Stimulated activated CD8-positive, alpha-beta memory T cell treated with anti-CD3 and anti-CD28 coated beads, Interleukin-12 subunit alpha, Interleukin-12 subunit beta, amount 100 ng/mL, for 1 hour (primary cell): ENCODE measurements around the gene PCDHA3.
"Not testable (repeated sequence)": the region's sequence is repeated elsewhere in the genome, so short reads cannot be mapped to it uniquely, and the experiment has no call there.

Source experiments
- DNase-seq: peaks from one replicate; pipeline ENCODE4 v3.0.0-alpha.2; 2020; ENCODE audit warnings: low read depth

The PCDHA3 gene

DNA sequence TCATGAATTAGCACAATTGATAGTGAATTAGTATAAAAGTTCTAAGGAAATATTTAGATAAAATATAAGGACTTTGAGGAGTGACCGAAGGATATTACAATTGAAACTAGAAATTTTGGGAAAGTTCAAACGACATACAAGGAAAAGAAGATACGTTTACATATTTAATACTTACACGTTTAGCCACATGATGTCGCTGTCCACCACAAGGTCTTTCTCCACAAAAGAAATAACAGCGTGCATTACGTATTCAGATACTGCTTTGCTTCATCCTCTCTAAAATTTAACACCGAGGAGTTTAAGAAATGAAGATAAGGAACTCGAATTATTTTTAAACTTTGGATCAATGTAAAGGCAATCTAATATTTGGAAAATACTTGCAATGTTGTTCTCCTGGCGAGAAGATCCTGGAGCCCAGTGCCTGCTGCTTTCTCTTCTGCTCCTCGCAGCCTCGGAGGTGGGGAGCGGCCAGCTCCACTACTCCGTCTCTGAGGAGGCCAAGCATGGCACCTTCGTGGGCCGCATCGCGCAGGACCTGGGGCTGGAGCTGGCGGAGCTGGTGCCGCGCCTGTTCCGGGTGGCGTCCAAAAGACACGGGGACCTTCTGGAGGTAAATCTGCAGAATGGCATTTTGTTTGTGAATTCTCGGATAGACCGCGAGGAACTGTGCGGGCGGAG is at the start of gene PCDHA3:
Gene PCDHA3, plus strand, starts transcription at position 242 of the 678 bp plus-strand sequence.
- DNase-seq, result no peak

DNA sequence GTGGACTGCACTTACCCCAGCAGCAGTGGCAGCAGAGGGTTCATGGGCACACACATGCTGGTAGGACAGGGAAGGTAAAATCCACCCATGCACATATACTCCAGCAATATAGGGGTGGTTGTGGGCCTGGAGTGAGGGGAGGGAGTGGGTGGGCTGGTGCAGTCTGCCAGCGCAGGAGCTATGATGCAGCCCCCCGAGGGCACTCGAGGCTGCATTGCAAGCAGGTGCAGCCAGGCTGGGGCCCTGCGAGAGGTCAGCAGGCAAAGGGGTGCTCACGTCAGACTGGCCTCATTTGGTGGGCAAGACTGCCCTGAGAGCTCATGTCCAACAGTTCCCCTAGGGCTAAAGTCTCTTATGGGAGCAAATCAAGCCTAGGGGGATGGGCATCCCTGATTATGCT is 47.3 kb upstream of the PCDHA3 start:
- no peak for DNase-seq

DNA sequence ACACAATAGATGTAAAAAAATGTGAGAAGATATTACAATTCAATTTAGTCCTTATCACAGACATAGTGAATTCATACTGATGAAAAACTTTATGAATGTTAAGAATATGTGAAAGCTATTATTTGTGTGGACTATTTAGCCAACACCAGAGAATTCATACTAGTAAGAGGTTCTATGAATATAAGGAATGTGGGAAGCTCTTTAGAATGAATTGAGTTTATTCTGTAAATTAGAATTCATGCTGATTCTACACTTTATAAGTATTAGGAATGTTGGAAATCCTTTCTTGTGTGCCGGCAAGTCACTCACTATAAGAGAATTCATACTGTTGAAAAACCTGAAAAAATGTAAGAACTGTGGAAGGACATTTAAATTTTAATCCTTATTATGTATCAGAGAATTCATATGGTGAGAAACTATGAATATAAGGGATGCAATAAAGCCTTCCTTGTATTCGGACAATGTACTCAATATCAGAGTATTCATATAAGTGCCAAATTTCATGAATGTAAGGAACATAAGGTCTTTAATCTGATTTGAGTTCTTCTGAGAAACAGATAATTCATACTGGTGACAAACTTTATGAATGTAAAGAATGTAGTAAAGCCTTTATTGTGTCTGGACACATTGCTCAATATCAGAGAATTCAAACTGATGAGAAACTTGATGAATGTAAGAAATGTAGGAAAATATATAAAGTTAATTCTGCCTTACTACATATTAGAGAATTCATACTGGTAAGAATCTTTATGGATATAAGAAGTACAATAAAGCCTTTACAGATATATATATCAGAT is 36.5 kb upstream of the PCDHA3 start:
- DNase-seq, result no peak

DNA sequence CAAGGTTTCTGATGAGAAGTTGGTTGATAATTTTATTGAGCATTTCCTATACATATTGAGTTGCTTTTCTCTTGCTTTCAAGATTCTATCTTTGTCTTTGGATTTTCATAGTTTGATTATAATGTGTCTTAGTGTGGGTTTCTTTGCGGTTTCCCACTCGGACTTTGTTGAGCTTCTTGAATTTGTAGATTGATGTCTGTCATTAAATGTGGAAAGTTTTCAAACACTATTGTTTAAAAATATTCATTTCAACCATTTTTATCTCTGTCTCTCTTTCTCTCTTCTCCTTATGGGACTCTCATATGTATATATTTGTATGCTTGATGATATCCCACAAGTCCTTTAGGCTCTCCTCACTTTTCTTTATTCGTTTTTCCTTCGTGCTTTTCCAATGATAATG is 33.4 kb upstream of the PCDHA3 start:
- DNase-seq, result no peak

DNA sequence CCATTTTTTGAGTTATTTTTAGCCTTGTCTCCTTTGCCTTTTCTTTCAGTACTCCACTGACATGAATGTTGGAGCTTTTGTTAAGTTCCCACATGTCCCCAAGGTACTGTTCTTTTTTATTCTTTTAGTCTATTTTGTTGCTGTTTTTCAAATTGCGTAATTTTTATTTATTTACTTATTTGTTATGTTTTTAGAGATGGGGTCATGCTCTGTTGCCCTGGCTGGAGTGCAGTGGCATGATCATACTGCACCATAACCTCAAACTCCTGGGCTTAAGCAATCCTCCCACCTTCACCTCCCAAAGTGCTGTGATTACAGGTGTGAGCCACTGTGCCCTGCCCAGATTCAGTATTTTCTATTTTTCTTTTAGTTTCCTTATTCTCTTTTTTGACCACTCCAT is 20.3 kb upstream of the PCDHA3 start:
- no peak for DNase-seq

DNA sequence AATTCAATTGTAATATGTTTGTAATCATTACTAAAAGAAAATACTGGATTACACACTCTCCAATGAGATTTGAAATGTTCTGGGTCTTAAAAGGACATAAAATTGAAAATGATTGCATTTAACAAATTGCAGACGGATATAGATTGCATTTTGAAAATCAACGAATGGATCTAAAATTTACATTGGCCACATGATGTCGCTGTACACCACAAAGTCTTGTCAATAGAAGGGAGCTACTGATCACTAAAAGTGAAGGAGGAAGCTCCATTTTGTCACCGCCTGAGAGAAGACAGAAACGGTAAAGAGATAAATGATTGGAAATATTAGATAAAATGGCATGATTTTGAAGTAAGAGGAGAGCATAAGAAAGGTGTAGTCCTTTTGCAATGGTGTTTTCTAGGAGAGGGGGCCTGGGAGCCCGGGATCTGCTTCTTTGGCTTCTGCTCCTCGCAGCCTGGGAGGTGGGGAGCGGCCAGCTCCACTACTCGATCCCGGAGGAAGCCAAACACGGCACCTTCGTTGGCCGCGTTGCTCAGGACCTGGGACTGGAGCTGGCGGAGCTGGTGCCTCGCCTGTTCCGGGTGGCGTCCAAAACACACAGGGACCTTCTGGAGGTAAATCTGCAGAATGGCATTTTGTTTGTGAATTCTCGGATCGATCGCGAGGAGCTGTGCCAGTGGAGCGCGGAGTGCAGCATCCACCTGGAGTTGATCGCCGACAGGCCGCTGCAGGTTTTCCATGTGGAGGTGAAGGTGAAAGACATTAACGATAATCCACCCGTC is 14.8 kb upstream of the PCDHA3 start, which contains the start of gene PCDHA1:
Gene PCDHA1, plus strand, starts transcription at position 236 of the 782 bp plus-strand sequence.
- no peak for DNase-seq

DNA sequence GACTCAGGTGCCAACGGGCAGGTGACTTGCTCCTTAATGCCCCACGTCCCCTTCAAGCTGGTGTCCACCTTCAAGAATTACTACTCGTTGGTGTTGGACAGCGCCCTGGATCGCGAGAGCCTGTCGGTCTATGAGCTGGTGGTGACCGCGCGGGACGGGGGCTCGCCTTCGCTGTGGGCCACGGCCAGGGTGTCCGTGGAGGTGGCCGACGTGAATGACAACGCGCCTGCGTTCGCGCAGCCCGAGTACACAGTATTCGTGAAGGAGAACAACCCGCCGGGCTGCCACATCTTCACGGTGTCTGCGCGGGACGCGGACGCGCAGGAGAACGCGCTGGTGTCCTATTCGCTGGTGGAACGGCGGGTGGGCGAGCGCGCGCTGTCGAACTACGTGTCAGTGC is 13.4 kb upstream of the PCDHA3 start:
- DNase-seq, result not testable (repeated sequence)

DNA sequence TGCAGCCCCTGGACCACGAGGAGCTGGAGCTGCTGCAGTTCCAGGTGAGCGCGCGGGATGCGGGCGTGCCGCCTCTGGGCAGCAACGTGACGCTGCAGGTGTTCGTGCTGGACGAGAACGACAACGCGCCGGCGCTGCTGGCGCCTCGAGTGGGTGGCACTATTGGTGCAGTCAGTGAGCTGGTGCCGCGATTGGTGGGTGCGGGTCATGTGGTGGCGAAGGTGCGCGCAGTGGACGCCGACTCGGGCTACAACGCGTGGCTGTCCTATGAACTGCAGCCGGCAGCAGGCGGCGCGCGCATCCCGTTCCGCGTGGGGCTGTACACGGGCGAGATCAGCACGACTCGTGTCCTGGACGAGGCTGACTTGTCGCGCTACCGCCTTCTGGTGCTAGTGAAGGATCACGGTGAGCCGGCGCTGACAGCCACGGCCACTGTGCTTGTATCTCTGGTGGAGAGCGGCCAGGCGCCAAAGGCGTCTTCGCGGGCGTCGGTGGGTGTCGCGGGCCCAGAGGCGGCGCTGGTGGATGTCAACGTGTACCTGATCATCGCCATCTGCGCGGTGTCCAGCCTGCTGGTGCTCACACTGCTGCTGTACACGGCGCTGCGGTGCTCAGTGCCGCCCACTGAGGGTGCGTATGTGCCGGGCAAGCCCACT is 12.9 kb upstream of the PCDHA3 start:
- not testable (repeated sequence) for DNase-seq

DNA sequence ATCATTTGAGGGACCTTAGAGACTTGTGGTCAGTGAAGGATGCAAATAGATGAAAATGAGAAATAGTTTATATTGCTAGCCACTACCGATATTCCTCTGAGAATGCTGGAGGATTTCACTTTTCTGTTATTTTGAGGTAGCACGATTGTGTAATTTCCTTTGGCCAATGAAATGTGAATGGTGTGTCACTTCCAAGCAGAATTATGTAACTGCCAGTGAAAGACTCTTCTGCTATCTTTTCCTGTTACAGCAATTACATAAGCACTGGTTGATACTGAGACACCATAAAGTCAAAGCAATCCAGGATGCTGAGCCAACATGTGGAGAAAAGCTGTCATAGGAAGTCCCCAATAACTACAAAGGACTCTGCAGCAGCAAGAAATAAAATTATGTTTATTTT is 9.8 kb upstream of the PCDHA3 start:
- DNase-seq, result no peak

DNA sequence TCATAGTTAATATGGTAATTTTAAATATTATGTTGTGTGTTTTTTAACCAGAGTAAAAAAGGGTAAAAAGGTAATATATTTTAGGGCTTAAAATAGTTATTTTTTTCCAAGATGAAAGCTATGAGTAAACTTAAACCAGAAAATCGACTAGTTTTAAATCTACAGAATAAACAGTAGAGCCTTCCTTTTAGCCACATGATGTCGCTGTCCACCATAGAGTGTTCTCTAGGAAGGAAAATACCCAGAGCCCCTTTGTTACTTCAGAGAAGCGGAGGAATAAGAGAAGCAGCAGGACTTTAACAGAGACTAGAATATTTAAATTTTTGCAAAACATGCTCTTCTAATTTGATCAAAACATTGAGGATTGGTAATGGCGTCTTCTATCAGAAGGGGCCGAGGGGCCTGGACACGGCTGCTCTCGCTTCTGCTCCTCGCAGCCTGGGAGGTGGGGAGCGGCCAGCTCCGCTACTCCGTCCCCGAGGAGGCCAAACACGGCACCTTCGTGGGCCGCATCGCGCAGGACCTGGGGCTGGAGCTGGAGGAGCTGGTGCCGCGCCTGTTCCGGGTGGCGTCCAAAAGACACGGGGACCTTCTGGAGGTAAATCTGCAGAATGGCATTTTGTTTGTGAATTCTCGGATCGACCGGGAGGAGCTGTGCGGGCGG is 6.1 kb upstream of the PCDHA3 start, which contains the start of gene PCDHA2:
Gene PCDHA2, plus strand, starts transcription at position 258 of the 664 bp plus-strand sequence.
- no peak for DNase-seq

DNA sequence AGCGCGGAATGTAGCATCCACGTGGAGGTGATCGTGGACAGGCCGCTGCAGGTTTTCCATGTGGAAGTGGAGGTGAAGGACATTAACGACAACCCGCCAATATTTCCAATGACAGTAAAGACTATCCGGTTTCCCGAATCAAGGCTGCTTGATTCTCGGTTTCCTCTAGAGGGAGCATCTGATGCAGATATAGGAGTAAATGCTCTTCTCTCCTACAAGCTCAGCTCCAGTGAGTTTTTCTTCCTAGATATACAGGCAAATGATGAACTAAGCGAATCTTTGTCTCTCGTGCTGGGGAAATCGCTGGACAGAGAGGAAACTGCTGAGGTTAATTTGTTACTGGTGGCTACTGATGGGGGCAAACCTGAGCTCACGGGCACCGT is 5.6 kb upstream of the PCDHA3 start:
- DNase-seq, result no peak

DNA sequence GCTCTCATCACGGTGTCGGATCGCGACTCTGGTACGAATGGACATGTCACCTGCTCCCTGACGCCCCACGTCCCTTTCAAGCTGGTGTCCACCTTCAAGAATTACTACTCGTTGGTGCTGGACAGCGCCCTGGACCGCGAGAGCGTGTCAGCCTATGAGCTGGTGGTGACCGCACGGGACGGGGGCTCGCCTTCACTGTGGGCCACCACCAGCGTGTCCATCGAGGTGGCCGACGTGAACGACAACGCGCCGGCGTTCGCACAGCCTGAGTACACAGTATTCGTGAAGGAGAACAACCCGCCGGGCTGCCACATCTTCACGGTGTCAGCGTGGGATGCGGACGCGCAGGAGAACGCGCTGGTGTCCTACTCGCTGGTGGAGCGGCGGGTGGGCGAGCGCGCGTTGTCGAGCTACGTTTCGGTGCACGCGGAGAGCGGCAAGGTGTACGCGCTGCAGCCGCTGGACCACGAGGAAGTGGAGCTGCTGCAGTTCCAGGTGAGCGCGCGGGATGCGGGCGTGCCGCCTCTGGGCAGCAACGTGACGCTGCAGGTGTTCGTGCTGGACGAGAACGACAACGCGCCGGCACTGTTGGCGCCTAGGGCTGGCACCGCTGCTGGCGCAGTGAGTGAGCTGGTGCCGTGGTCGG is 4.7 kb upstream of the PCDHA3 start:
- not testable (repeated sequence) for DNase-seq

DNA sequence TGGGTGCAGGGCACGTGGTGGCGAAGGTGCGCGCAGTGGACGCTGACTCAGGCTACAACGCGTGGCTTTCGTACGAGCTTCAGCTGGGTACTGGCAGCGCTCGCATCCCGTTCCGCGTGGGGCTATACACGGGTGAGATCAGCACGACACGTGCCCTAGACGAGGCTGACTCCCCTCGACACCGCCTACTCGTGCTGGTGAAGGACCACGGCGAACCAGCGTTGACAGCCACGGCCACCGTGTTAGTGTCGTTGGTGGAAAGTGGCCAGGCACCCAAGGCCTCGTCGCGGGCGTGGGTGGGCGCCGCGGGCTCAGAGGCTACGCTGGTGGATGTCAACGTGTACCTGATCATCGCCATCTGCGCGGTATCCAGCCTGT is 4.2 kb upstream of the PCDHA3 start:
- DNase-seq, result no peak

DNA sequence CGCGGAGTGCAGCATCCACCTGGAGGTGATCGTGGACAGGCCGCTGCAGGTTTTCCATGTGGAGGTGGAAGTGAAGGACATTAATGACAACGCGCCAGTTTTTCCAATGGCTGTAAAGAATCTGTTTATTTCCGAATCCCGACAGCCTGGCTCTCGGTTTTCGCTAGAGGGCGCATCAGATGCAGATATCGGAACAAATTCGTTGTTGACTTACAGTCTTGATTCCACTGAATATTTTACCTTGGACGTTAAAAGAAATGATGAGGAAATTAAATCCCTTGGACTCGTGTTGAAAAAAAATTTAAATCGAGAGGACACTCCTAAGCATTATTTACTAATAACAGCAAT is 611 bp downstream of the PCDHA3 start:
- no peak for DNase-seq

DNA sequence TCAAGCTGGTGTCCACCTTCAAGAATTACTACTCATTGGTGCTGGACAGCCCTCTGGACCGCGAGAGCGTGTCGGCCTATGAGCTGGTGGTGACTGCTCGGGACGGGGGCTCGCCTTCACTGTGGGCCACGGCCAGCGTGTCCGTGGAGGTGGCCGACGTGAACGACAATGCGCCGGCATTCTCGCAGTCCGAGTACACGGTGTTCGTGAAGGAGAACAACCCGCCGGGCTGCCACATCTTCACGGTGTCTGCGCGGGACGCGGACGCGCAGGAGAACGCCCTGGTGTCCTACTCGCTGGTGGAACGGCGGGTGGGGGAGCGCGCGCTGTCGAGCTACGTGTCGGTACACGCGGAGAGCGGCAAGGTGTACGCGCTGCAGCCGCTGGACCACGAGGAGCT is 1.5 kb downstream of the PCDHA3 start:
- not testable (repeated sequence) for DNase-seq

DNA sequence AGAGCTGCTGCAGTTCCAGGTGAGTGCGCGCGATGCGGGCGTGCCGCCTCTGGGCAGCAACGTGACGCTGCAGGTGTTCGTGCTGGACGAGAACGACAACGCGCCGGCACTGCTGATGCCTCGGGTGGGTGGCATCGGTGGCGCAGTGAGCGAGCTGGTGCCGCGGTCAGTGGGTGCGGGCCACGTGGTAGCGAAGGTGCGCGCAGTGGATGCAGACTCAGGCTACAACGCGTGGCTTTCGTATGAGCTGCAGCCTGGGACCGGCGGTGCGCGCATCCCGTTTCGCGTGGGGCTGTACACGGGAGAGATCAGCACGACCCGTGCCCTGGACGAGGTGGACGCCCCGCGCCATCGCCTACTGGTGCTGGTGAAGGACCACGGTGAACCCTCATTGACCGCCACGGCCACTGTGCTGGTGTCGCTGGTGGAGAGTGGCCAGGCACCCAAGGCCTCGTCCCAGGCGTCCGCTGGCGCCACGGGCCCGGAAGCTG is 2.0 kb downstream of the PCDHA3 start:
- no peak for DNase-seq

DNA sequence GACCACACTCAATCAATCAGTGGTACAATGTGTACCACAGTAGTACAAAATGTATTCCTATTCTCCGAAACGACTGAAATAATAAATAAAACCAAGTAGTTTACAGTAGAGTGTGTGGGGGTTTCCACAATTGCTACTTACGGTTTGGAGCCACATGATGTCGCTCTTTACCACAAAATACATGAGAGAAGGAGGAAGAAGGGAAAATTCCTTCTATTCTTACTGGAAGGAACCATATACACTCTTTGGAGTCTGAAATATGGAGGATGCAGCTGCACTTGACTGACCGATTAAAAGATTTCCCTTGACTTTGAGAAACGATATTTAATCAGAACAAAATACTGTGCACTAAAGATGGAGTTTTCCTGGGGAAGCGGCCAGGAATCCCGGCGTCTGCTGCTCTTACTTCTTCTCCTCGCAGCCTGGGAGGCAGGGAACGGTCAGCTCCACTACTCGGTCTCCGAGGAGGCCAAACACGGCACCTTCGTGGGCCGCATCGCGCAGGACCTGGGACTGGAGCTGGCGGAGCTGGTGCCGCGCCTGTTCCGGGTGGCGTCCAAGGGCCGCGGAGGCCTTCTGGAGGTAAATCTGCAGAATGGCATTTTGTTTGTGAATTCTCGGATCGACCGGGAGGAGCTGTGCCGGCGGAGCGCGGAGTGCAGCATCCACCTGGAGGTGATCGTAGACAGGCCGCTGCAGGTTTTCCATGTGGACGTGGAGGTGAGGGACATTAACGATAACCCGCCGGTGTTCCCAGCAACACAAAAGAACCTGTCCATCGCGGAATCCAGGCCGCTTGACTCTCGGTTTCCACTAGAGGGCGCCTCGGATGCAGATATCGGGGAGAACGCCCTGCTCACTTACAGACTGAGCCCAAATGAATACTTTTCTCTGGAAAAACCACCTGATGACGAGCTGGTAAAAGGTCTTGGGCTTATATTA is 6.2 kb downstream of the PCDHA3 start, which contains the start of gene PCDHA4:
Gene PCDHA4, plus strand, starts transcription at position 235 of the 942 bp plus-strand sequence.
- DNase-seq, result no peak

DNA sequence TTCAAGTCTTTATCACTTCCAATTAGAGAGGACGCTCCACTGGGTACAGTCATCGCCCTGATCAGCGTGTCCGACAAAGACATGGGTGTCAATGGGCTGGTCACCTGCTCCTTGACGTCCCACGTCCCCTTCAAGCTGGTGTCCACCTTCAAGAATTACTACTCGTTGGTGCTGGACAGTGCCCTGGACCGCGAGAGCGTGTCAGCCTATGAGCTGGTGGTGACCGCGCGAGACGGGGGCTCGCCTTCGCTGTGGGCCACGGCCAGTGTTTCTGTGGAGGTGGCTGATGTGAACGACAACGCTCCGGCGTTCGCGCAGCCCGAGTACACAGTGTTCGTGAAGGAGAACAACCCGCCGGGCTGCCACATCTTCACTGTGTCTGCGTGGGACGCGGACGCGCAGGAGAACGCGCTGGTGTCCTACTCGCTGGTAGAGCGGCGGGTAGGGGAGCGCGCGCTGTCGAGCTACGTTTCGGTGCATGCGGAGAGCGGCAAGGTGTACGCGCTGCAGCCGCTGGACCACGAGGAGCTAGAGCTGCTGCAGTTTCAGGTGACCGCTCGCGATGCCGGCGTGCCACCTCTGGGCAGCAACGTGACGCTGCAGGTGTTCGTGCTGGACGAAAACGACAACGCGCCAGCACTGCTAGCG is 7.5 kb downstream of the PCDHA3 start:
- DNase-seq, result not testable (repeated sequence)

DNA sequence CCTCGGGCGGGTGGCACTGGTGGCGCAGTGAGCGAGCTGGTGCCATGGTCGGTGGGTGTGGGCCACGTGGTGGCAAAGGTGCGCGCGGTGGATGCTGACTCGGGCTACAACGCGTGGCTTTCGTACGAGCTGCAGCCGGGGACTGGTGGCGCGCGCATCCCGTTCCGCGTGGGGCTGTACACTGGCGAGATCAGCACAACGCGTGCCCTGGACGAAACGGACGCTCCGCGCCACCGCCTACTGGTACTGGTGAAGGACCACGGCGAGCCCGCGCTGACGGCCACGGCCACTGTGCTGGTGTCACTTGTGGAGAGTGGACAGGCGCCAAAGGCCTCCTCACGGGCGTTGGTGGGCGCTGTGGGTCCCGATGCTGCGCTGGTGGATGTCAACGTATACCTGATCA is 8.0 kb downstream of the PCDHA3 start:
- no peak for DNase-seq
